HL-60 (cell line): Measurements from ENCODE around the gene SUN1.

Experiments used
- CTCF ChIP-seq: IDR thresholded peaks from one replicate; pipeline ENCODE4 v1.5.1; 2011; ENCODE audit warnings: low read length, control low read depth, inconsistent platforms; ENCODE audit not compliant: insufficient read depth
- GABPA ChIP-seq: IDR thresholded peaks from 2 replicates; pipeline ENCODE4 v1.6.1; 2012; ENCODE audit warnings: low read depth
- POLR2AphosphoS5 ChIP-seq: IDR thresholded peaks from 2 replicates; pipeline ENCODE4 v1.6.1; 2012; ENCODE audit warnings: low read depth
- TF ChIP-seq, protein P1 (sequence below): IDR thresholded peaks from 2 replicates; pipeline ENCODE4 v1.6.1; 2012; ENCODE audit warnings: low read depth; ENCODE audit not compliant: insufficient replicate concordance

- no peak for TF ChIP-seq CTCF
- TF ChIP-seq POLR2AphosphoS5 = no peak
- no peak for TF ChIP-seq GABPA
- TF ChIP-seq, protein P1, sequence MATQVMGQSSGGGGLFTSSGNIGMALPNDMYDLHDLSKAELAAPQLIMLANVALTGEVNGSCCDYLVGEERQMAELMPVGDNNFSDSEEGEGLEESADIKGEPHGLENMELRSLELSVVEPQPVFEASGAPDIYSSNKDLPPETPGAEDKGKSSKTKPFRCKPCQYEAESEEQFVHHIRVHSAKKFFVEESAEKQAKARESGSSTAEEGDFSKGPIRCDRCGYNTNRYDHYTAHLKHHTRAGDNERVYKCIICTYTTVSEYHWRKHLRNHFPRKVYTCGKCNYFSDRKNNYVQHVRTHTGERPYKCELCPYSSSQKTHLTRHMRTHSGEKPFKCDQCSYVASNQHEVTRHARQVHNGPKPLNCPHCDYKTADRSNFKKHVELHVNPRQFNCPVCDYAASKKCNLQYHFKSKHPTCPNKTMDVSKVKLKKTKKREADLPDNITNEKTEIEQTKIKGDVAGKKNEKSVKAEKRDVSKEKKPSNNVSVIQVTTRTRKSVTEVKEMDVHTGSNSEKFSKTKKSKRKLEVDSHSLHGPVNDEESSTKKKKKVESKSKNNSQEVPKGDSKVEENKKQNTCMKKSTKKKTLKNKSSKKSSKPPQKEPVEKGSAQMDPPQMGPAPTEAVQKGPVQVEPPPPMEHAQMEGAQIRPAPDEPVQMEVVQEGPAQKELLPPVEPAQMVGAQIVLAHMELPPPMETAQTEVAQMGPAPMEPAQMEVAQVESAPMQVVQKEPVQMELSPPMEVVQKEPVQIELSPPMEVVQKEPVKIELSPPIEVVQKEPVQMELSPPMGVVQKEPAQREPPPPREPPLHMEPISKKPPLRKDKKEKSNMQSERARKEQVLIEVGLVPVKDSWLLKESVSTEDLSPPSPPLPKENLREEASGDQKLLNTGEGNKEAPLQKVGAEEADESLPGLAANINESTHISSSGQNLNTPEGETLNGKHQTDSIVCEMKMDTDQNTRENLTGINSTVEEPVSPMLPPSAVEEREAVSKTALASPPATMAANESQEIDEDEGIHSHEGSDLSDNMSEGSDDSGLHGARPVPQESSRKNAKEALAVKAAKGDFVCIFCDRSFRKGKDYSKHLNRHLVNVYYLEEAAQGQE = no peak
Measured at GRCh38 chr7:904847-905246, 72.6 kb downstream of the SUN1 start.
